ENCODE results near the gene KCNJ9.
"Not testable (repeated sequence)": the region's sequence is repeated elsewhere in the genome, so short reads cannot be mapped to it uniquely, and the experiment has no call there.

KCNJ9 gene

DNA sequence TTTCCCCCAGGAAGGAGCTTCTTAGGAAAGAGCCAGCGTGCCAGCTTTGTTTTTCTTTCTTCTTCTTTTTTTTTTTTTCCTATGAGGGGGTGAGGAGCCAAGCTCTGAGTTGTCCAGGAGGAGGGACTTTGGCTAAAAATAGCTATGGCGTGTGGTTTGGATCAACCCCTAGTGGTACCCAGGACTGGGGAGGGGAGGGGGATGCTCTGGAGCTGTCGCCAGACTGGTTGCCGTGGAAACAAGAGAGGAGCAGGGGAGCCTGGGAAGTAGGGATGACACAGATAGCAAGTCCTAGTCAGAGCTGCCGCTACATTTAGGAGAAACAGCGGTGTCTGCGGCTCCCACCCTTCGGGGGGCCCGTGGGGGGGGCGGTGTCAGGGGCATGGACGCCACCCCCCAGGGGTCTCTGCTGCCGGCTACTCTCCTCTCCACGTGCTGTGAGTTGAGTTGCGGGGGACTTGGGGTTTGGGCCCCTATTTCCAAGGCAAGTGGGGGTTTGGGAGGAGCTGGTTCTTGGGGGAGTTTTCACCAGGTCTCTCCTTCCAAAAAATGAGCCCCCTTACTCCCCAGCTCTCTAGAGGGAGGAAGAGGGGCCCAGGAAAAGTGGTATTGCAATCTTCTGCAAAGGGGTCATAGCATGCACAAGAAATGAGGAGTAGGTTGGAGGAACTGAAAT lies at the start of gene KCNJ9:
TSS of gene KCNJ9 (plus strand) at position 278 of the 676 bp plus-strand sequence. CDS start 2,493 bp downstream, outside the sequence.
- peak; percentile 54 for DNase-seq

- DNase-seq = no peak
These were observed 49.0 kb upstream of the KCNJ9 start for GRCh38 chr1:160032165-160032820.

- DNase-seq = no peak
These were observed 40.9 kb upstream of the KCNJ9 start for GRCh38 chr1:160040476-160040875.

DNA sequence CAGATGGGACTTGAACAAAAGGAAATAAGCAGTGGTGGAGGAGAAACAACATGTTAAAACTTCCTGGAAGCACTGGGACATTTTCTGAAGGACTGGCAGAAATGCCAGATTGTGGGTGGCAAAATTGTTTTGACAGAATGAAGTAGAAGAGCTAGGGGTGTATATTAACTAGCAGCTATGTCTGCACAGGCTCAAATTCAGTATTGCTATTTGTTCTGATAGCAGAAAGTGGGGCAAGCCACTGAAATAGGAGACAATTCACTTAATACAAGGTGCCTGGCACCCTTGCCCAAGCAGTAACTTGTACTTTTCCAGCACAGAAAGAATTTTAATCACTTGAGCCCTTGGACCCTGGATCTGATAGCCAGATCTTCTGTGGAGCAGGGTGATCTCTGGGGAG lies 37.8 kb upstream of the KCNJ9 start:
- DNase-seq = no peak

- no peak for DNase-seq
These were observed 35.7 kb upstream of the KCNJ9 start for GRCh38 chr1:160045653-160046052.

DNA sequence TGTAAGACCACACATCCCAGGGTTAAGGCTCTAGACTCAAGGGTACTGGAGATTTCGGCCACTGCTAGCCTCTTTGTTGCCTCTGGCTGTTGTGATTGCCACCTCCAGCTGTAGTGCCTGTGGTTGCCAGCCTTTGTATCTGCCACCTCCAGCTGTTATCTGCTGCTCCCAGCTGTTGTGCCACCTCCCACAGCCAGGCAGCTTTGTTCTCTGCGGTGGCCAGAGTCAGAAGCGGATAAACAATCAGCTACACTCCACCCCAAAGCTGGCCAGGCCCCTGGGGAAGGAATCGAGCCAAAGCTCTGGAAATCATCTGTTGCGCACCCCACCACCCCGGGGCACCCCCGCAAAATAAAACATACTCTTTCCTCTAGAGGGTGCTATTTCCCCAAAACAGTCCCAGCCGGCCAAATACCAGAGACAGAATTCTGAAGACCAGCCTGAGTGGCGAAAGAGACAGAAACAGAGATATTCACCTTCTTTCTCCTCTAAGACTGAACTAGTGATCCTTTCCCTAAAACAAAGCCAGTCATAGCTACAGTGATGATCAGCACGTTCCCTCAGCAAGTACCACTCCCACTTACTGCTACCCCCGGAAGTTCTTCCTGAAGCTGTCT lies 34.7 kb upstream of the KCNJ9 start:
- DNase-seq = peak; percentile 25

- no peak for DNase-seq
These were observed 34.0 kb upstream of the KCNJ9 start for GRCh38 chr1:160047111-160047991.

DNA sequence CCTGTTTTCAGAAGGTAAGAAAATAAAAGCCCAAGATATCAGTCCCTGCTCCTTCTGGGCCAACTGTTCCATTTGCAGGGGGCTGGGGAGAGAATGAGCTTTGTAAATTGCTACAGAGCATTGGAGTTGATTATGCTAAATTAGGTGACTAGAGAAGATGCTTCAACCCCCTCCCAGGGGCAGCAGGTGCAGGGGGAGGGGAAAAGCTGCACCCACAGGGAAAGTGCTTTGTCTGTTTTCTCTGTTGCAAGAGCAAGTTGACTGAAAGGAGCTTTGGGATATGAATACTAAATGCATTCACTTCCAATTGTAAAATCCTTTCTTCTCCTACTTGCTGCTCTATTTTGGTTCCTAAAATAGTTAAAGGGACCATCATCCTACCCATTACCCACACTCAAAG lies 33.0 kb upstream of the KCNJ9 start:
- DNase-seq = no peak

GRCh38 chr1:160049101-160049500 lies 32.2 kb upstream of the KCNJ9 start:
- no peak for DNase-seq

- not testable (repeated sequence) for DNase-seq
These were observed 31.2 kb upstream of the KCNJ9 start for GRCh38 chr1:160050182-160050581.

GRCh38 chr1:160050619-160051018 lies 30.7 kb upstream of the KCNJ9 start:
- no peak for DNase-seq

- DNase-seq = no peak
These were observed 28.4 kb upstream of the KCNJ9 start for GRCh38 chr1:160052936-160053335.

- DNase-seq = no peak
These were observed 27.6 kb upstream of the KCNJ9 start for GRCh38 chr1:160053548-160054365.

- DNase-seq = no peak
These were observed 24.6 kb upstream of the KCNJ9 start for GRCh38 chr1:160056648-160057169.

DNA sequence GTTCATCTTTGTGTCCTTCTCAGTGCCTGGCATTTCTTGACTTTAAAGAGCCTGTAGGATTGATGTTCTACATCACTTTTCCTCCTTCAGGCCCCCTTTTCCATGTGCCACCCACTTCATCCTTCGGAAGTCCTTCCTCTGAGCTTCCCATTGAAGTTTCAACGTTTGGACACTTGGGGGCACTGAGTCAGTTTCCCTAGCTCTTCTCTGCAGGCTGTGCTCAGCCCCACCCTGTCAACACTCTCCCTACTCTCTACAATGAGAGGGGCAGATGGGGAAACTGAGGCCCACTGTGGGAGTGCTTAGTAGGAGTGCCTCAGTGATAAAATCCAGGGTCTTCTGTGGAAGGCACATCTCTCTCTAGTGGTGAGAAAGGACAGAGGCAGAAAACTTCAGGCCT lies 23.3 kb upstream of the KCNJ9 start:
- no peak for DNase-seq

- DNase-seq = no peak
These were observed 19.7 kb upstream of the KCNJ9 start for GRCh38 chr1:160061369-160062229.

DNA sequence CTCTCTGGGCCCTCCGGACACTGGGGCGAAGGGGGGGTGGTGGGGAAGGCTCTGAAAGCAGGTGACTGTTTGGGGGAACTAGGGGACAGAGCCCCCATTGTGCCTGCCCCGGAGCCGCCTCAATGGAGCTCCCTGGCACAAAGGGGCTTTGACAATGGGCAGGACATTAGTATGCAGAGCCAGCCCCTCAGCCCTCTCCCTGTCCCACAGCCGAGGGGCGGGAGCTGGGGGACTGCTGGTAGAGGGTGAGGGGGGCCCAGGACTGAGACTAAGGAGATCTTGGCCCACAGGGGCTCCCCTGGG lies 19.2 kb upstream of the KCNJ9 start:
- no peak for DNase-seq

DNA sequence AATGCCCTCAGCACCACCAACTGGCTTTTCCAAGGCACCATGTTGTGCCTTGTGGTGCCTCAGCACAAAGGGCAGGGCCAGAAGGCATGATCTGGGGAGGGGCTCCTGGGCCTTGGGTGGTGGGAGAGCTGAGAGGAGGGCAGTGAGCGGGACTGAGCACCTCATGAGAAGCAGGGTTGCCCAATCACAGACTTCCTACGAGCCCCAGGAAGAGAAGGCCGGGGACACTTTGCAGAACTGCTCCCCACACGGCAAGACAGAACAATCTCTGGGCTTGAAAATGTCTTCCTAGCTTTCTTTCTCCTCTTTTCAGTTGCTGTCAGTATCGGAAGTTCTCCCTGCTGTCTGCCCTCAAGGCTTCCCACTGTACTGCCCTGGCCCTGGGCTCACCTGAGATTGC lies 18.2 kb upstream of the KCNJ9 start:
- DNase-seq = no peak

DNA sequence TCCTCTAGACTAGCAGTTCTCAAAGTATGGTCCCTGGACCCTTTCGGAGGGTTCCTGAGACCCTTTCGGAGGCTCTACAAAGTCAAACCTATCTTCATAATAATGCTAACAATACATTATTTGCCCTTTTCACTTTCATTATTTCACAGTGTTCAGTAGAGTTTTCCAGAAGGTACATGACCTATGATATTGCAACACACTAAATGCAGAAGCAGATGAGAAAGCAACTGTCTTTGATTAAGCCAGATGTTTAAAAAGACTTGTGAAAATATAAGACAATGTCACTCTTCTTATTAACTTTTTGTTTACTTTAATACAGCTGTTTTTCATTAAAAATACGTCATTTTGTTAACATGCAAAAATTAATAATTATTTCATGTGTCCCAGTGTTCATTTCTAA lies 17.2 kb upstream of the KCNJ9 start:
- DNase-seq = no peak

DNA sequence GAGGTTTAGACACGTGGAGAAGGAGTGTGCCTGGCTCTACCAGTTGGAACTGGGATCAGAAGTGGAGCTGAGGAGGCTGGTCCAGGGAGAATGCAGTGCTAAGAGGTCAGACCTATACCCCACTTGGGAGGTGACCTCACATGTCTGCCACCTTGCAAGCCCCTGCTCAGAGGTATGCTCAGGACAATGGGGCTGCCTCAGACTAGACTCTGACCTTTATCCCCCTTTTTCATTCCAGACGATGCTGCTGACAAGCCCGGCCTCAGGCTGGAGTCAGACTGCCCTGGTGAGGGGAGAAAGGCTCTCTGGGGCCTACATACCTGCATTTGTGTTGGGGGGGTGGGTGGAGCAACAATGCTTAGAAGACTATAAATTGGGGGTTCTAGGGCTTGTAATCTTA lies 16.6 kb upstream of the KCNJ9 start:
- no peak for DNase-seq

Data from fibroblast of skin of right biceps (primary cell).